GM19240 (cell line): ENCODE results near the gene DDX41.
"Not testable (repeated sequence)": the region's sequence is repeated elsewhere in the genome, so short reads cannot be mapped to it uniquely, and the experiment has no call there.

Source experiments
- DNase-seq: peaks from one replicate; pipeline ENCODE4 v3.0.0; 2011; ENCODE audit warnings: low spot score; ENCODE audit not compliant: insufficient read length

The DDX41 gene

GRCh38 chr5:177537389-177538361 is 20.9 kb upstream of the DDX41 start:
- DNase-seq: no peak

- DNase-seq: no peak
These were observed 19.6 kb upstream of the DDX41 start for GRCh38 chr5:177536386-177536785.

- DNase-seq: no peak
These were observed 18.4 kb upstream of the DDX41 start for GRCh38 chr5:177535125-177535524.

- DNase-seq: not testable (repeated sequence)
These were observed 17.7 kb upstream of the DDX41 start for GRCh38 chr5:177534433-177534832.

GRCh38 chr5:177531209-177531940 is 14.6 kb upstream of the DDX41 start:
- no peak for DNase-seq

GRCh38 chr5:177530638-177531037 is 13.9 kb upstream of the DDX41 start:
- no peak for DNase-seq

- DNase-seq: no peak
These were observed 12.8 kb upstream of the DDX41 start for GRCh38 chr5:177529247-177530203.

- DNase-seq: no peak
These were observed 11.9 kb upstream of the DDX41 start for GRCh38 chr5:177528631-177529030.

GRCh38 chr5:177527595-177527994 is 10.8 kb upstream of the DDX41 start:
- no peak for DNase-seq

GRCh38 chr5:177526791-177527190 is 10.0 kb upstream of the DDX41 start:
- no peak for DNase-seq

- DNase-seq: no peak
These were observed 9.4 kb upstream of the DDX41 start for GRCh38 chr5:177526191-177526590.

- DNase-seq: no peak
These were observed 8.3 kb upstream of the DDX41 start for GRCh38 chr5:177524941-177525655.

GRCh38 chr5:177524539-177524900 is 7.8 kb upstream of the DDX41 start:
- no peak for DNase-seq

GRCh38 chr5:177523711-177524538 is 7.2 kb upstream of the DDX41 start:
- DNase-seq: no peak

GRCh38 chr5:177520916-177521513 is 4.3 kb upstream of the DDX41 start:
- no peak for DNase-seq

GRCh38 chr5:177520271-177520670 is 3.5 kb upstream of the DDX41 start:
- DNase-seq: no peak

- DNase-seq: no peak
These were observed 2.9 kb upstream of the DDX41 start for GRCh38 chr5:177519463-177520235.

GRCh38 chr5:177515580-177515979 is 1.2 kb downstream of the DDX41 start:
- no peak for DNase-seq

- no peak for DNase-seq
These were observed 2.2 kb downstream of the DDX41 start for GRCh38 chr5:177514541-177514940.
